ENCODE measurements around the gene THSD4. TPM values are rescaled to one million over a fixed set of nuclear protein-coding genes. Genes with fewer than 3 reads are reported as not detected.

THSD4 gene
- total and polyA plus RNA-seq, 9 of the 15 experiments (the other 6 are each of a cell fraction or from before 2014, with no cell fraction given): 0.04 TPM; not detected in 5

DNA sequence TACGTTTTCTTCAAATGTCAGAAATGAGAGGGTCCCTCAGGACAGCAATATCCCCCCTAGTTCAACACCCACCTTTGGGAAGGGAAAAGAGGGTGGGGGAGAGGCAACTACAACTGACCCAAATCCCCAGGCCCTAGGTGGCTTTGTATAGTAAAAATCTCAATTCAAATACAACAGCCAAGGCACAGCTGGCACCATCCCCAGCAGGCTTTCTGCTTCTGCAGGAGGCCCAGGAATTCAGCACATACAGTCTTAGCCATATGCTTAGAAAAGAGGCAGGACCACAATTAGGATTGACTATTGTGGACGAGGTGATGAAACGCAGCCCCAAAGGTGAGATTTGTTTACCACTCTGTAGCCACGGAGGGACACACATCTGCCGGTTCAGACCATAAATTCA lies 710.9 kb downstream of the THSD4 start:
- no peak for DNase-seq (ENCODE audit: extremely low read depth in 1 of 4, low spot score in 3 of 4)
- POLR2A ChIA-PET: no interaction called here
- FAIRE-seq: no peak
- Histone ChIP-seq H3K4me2 (ENCODE audit: insufficient read depth, low read length) (no peak overlapping the region), H3K9me1 (ENCODE audit: control insufficient read depth, insufficient read depth, low read length) (no peaks in the 10 kb centered on the region), H4K20me1 (replicated peaks; ENCODE audit: control insufficient read depth, insufficient read depth, low read length) (no peaks in the 10 kb centered on the region), H3K27me3 (ENCODE audit: control insufficient read depth in 2 of 2, insufficient read depth in 2 of 2, low read length in 2 of 2) (no peaks in the 10 kb centered on the region), H3K9ac (ENCODE audit: insufficient read depth in 1 of 2, low read depth in 2 of 2, low read length in 2 of 2) (no peak overlapping the region), H3K27ac (ENCODE audit: extremely low read depth, low read depth, low read length) (no peak overlapping the region), H3K9me3 (replicated peaks; ENCODE audit: control insufficient read depth, insufficient read depth, low read depth, low read length) (0 out of 2 replicates have a peak, but pooled peaks cover 3% of the 10 kb centered on the region), H3K79me2 (ENCODE audit: control insufficient read depth, insufficient read depth, low read length) (no peaks in the 10 kb centered on the region), H2AFZ (ENCODE audit: low read depth, low read length) (no peak overlapping the region), H3K4me3 (no peak overlapping the region), H3K4me1 (replicated peaks in 1 of 2; ENCODE audit: control insufficient read depth in 2 of 2, insufficient read depth in 2 of 2, low read length in 2 of 2) (no peaks in the 10 kb centered on the region), H3K36me3 (ENCODE audit: control insufficient read depth, insufficient read depth, low read length) (no peaks in the 10 kb centered on the region)
- intact Hi-C loops (cut with micrococcal nuclease): no loop called here
- no TSS peak for BruUV-seq (replicated peaks)
- CTCF ChIA-PET (ENCODE audit: low intra/inter-chr PET ratio): no interaction called here
- 56% methylated on average over 5 of the region's 5 CpGs for WGBS (ENCODE audit: insufficient coverage, low coverage, missing lambda C conversion rate)
- in situ Hi-C loops (cut with MboI): no loop called here
- ATAC-seq: no peak
- no peak for TF ChIP-seq MYBL2 (IDR thresholded peaks at IDR 0.05; ENCODE audit: low read depth)
- TF ChIP-seq MYBL2 (CRISPR knock-in tag; IDR thresholded peaks at IDR 0.05; ENCODE audit: borderline replicate concordance): no peak

DNA sequence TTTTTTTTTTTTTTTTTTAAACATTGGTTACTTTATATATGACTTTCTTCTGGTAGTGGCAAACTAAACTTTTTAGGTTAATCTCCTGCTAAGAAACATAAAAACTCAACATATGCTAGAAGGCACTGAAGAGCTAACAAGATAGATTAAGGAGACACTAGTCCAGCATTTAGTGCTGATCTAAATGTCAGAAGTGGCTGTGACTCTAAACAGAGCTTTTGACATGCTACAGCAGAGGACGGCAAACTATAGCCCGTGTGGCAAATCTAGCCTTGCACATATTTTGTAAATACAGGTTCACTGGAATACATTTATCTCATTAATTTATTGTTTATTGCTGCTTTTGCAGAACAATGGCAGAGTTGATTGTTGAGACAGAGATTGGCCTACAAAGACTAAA lies 715.7 kb downstream of the THSD4 start:
- no peaks in the 10 kb centered on the region for H3K4me1 ChIP-seq (replicated peaks in 1 of 2; ENCODE audit: control insufficient read depth in 2 of 2, insufficient read depth in 2 of 2, low read length in 2 of 2)
- H3K9me3 ChIP-seq (replicated peaks; ENCODE audit: control insufficient read depth, insufficient read depth, low read depth, low read length): no peaks in the 10 kb centered on the region
- H3K4me3 ChIP-seq: no peak overlapping the region
- no peaks in the 10 kb centered on the region for H3K9me1 ChIP-seq (ENCODE audit: control insufficient read depth, insufficient read depth, low read length)
- intact Hi-C loops (cut with micrococcal nuclease): no loop called here
- DNase-seq (ENCODE audit: extremely low read depth in 1 of 4, low spot score in 3 of 4): no peak
- ChIA-PET CTCF (ENCODE audit: low intra/inter-chr PET ratio) (interaction anchor here (0.6 kb wide), 1 partner anchor 182 kb away, joined by 3 read pairs; no protein-coding TSS in a partner anchor), POLR2A (no interaction called here)
- BruUV-seq (replicated peaks): no TSS peak
- H4K20me1 ChIP-seq (replicated peaks; ENCODE audit: control insufficient read depth, insufficient read depth, low read length): no peaks in the 10 kb centered on the region
- no peaks in the 10 kb centered on the region for H3K36me3 ChIP-seq (ENCODE audit: control insufficient read depth, insufficient read depth, low read length)
- no peak for TF ChIP-seq TOE1 (IDR thresholded peaks at IDR 0.05; ENCODE audit: borderline replicate concordance)
- no peak for TF ChIP-seq TOE1 (CRISPR knock-in tag; IDR thresholded peaks at IDR 0.05; ENCODE audit: borderline replicate concordance, low read depth)
- TF ChIP-seq FUS (optimal IDR thresholded peaks at IDR 0.05; ENCODE audit: low read depth, low read length): no peak
- TF ChIP-seq CXXC5 (CRISPR knock-in tag; IDR thresholded peaks at IDR 0.05): no peak
- no peak for TF ChIP-seq SETDB1 (IDR thresholded peaks at IDR 0.05; ENCODE audit: low read length)
- TF ChIP-seq COPS2 (conservative IDR thresholded peaks at IDR 0.05): no peak
- TF ChIP-seq U2AF2 (optimal IDR thresholded peaks at IDR 0.05; ENCODE audit: low read depth, low read length): no peak
- WGBS (ENCODE audit: insufficient coverage, low coverage, missing lambda C conversion rate): 53% methylated on average over 2 of the region's 2 CpGs
- no peaks in the 10 kb centered on the region for H3K27me3 ChIP-seq (ENCODE audit: control insufficient read depth in 2 of 2, insufficient read depth in 2 of 2, low read length in 2 of 2)
- ATAC-seq: no peak
- FAIRE-seq: no peak
- H2AFZ ChIP-seq (ENCODE audit: low read depth, low read length): no peak overlapping the region
- in situ Hi-C loops (cut with MboI): no loop called here
- H3K9ac ChIP-seq (ENCODE audit: insufficient read depth in 1 of 2, low read depth in 2 of 2, low read length in 2 of 2): no peak overlapping the region
- no peaks in the 10 kb centered on the region for H3K79me2 ChIP-seq (ENCODE audit: control insufficient read depth, insufficient read depth, low read length)
- H3K27ac ChIP-seq (ENCODE audit: extremely low read depth, low read depth, low read length): no peak overlapping the region
- no peak overlapping the region for H3K4me2 ChIP-seq (ENCODE audit: insufficient read depth, low read length)

Other genes starting within 250 kb of the THSD4 start
- gene THAP10, start 223.0 kb upstream of the THSD4 start, total RNA-seq (2014; rRNA removed): 0.08 TPM in 1 of 2 replicates, not detected in the other
- 0.04 and 0.16 TPM in 2 replicates for gene THAP10, start 223.0 kb upstream of the THSD4 start, total RNA-seq (2014; rRNA removed; fragmentation: Illumina TruSeq; extraction: Trizol)
- 0.11 TPM in 1 of 2 replicates, not detected in the other for gene THAP10, start 223.0 kb upstream of the THSD4 start, total RNA-seq (2015; rRNA removed; fragmentation: Illumina TruSeq; extraction: Trizol)
- 0.13 TPM in 1 of 2 replicates, not detected in the other for gene THAP10, start 223.0 kb upstream of the THSD4 start, total RNA-seq (2021)
- gene THAP10, start 223.0 kb upstream of the THSD4 start, polyA plus RNA-seq (2011; rRNA removed): not detected in 2 replicates
- 0.10 TPM in 1 of 2 replicates, not detected in the other for gene THAP10, start 223.0 kb upstream of the THSD4 start, polyA plus RNA-seq (2014; fragmentation: Illumina TruSeq; extraction: Trizol)
- gene THAP10, start 223.0 kb upstream of the THSD4 start, polyA plus RNA-seq (2014; fragmentation: Nextera tagmentation; extraction: Ambion mirVana): under 1 TPM; 0.04 to 0.08 TPM
- 0.28 TPM in 1 of 2 replicates, not detected in the other for gene THAP10, start 223.0 kb upstream of the THSD4 start, polyA plus RNA-seq (2014; rRNA removed)
- gene LRRC49, start 222.6 kb upstream of the THSD4 start, total RNA-seq (2014; rRNA removed): not detected in 2 replicates
- gene LRRC49, start 222.6 kb upstream of the THSD4 start, total RNA-seq (2014; rRNA removed; fragmentation: Illumina TruSeq; extraction: Trizol): not detected in 2 replicates
- not detected in 2 replicates for gene LRRC49, start 222.6 kb upstream of the THSD4 start, total RNA-seq (2015; rRNA removed; fragmentation: Illumina TruSeq; extraction: Trizol)
- not detected in 2 replicates for gene LRRC49, start 222.6 kb upstream of the THSD4 start, total RNA-seq (2021)
- not detected in 2 replicates for gene LRRC49, start 222.6 kb upstream of the THSD4 start, polyA plus RNA-seq (2011; rRNA removed)
- gene LRRC49, start 222.6 kb upstream of the THSD4 start, polyA plus RNA-seq (2014; fragmentation: Illumina TruSeq; extraction: Trizol): not detected in 2 replicates
- gene LRRC49, start 222.6 kb upstream of the THSD4 start, polyA plus RNA-seq (2014; fragmentation: Nextera tagmentation; extraction: Ambion mirVana): not detected
- gene LRRC49, start 222.6 kb upstream of the THSD4 start, polyA plus RNA-seq (2014; rRNA removed): 0.32 TPM in 1 of 2 replicates, not detected in the other